Loucy (cell line): ENCODE data around the gene CTNND2.

ENCODE experiments used
- H2AFZ ChIP-seq: fragments of 200-600 bp; sonication (generic); 2 replicates; pipeline ENCODE4 v1.6.0; 2016; ENCODE audit warnings: antibody characterized with exemption, mild to moderate bottlenecking, low read length, moderate library complexity
- H3F3A ChIP-seq: fragments of 200-600 bp; 2 replicates; pipeline ENCODE4 v1.6.0; 2016; ENCODE audit warnings: antibody characterized with exemption, low read depth, mild to moderate bottlenecking
- H3K27me3 ChIP-seq: fragments of 200-600 bp; sonication (generic); 2 replicates; pipeline ENCODE4 v1.6.1; 2014; ENCODE audit warnings: low read length, mild to moderate bottlenecking; ENCODE audit not compliant: insufficient read depth, poor library complexity, severe bottlenecking
- H3K36me3 ChIP-seq: fragments of 200-600 bp; sonication (generic); 2 replicates; pipeline ENCODE4 v1.6.1; 2016; ENCODE audit warnings: low read length; ENCODE audit not compliant: insufficient read depth
- H3K4me1 ChIP-seq: fragments of 200-600 bp; sonication (generic); 2 replicates; pipeline ENCODE4 v1.5.1; 2014; ENCODE audit warnings: low read length, mild to moderate bottlenecking; ENCODE audit not compliant: insufficient read depth, poor library complexity, severe bottlenecking
- H3K4me2 ChIP-seq: fragments of 200-600 bp; sonication (generic); 2 replicates; pipeline ENCODE4 v1.6.0; 2014; ENCODE audit warnings: antibody characterized with exemption, low read length, low read depth, mild to moderate bottlenecking; ENCODE audit not compliant: poor library complexity, severe bottlenecking
- H3K4me3 ChIP-seq: fragments of 200-600 bp; sonication (generic); 2 replicates; pipeline ENCODE4 v1.5.1; 2014; ENCODE audit warnings: low read length, mild to moderate bottlenecking, mixed read lengths; ENCODE audit not compliant: poor library complexity, severe bottlenecking
- H3K79me2 ChIP-seq: fragments of 200-600 bp; sonication (generic); 2 replicates; pipeline ENCODE4 v1.6.1; 2014; ENCODE audit warnings: low read length; ENCODE audit not compliant: insufficient read depth
- H3K9ac ChIP-seq: fragments of 200-600 bp; sonication (generic); 2 replicates; pipeline ENCODE4 v1.6.0; 2014; ENCODE audit warnings: mild to moderate bottlenecking, low read depth, low read length, moderate library complexity; ENCODE audit not compliant: poor library complexity, severe bottlenecking
- H3K9me2 ChIP-seq: fragments of 200-600 bp; sonication (generic); replicated peaks from 2 replicates; pipeline ENCODE4 v1.6.1; 2016; ENCODE audit warnings: low read depth, low read length, mixed read lengths
- H3K9me3 ChIP-seq: fragments of 200-600 bp; sonication (generic); 2 replicates; pipeline ENCODE4 v1.6.1; 2014; ENCODE audit warnings: mild to moderate bottlenecking, antibody characterized with exemption, low read length, low read depth; ENCODE audit not compliant: insufficient read depth
- H4K20me1 ChIP-seq: fragments of 200-600 bp; sonication (generic); 2 replicates; pipeline ENCODE4 v1.6.0; 2014; ENCODE audit warnings: antibody characterized with exemption, low read length, mild to moderate bottlenecking; ENCODE audit not compliant: insufficient read depth, poor library complexity, severe bottlenecking
- EZH2phosphoT487 ChIP-seq: fragments of 200-600 bp; IDR thresholded peaks from 2 replicates; pipeline ENCODE4 v1.6.1; 2018; ENCODE audit warnings: antibody characterized with exemption, mild to moderate bottlenecking, moderate library complexity, borderline replicate concordance
- TF ChIP-seq, protein P1 (sequence below): fragments of 200-600 bp; sonication (generic); conservative IDR thresholded peaks from 2 replicates; pipeline ENCODE4 v1.5.1; 2014; ENCODE audit warnings: mild to moderate bottlenecking, antibody characterized with exemption, low read length

The CTNND2 gene

DNA sequence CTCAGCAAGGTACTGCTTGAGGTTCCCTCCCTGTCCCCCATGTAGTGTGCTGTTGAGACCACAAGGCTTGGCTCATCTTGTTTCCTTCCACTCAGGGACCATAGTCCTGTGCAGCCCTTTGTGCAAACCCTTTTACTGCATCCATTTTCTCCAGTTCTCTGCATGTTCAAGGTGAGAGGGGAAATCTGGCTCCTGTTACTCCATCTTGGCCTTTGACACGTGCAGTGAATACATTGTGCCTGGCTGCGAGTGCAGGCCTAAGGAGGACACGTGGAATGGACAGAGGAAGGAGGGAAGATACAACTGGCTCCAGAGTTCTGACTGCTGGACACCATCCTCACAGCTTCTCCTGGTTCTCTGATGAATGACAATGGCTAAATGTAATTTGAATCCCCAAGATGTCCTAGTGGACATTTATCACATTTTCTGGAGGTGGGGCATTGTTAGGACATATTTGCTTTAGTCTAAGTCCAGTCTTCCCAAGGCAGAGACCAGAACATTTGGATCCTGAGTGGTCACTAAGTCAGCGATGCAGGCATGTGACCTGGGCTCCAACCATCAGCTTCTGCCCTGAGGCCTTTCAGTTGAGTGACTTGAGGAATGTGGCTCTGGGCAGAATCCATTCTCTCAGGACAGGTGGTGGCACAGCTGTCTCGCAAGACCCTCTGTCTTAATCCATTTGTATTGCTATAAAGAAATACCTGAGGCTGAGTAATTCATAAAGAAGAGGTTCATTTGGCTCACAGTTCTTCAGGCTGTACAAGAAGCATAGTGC, 954.2 kb downstream of the CTNND2 start:
- H3K79me2 ChIP-seq: no peaks in the 10 kb centered on the region
- H3K4me2 ChIP-seq: no peak overlapping the region
- no peaks in the 10 kb centered on the region for H3K9me3 ChIP-seq
- H3K36me3 ChIP-seq: no peaks in the 10 kb centered on the region
- no peak for TF ChIP-seq EZH2phosphoT487
- TF ChIP-seq, protein P1, sequence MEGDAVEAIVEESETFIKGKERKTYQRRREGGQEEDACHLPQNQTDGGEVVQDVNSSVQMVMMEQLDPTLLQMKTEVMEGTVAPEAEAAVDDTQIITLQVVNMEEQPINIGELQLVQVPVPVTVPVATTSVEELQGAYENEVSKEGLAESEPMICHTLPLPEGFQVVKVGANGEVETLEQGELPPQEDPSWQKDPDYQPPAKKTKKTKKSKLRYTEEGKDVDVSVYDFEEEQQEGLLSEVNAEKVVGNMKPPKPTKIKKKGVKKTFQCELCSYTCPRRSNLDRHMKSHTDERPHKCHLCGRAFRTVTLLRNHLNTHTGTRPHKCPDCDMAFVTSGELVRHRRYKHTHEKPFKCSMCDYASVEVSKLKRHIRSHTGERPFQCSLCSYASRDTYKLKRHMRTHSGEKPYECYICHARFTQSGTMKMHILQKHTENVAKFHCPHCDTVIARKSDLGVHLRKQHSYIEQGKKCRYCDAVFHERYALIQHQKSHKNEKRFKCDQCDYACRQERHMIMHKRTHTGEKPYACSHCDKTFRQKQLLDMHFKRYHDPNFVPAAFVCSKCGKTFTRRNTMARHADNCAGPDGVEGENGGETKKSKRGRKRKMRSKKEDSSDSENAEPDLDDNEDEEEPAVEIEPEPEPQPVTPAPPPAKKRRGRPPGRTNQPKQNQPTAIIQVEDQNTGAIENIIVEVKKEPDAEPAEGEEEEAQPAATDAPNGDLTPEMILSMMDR: no peak
- H3K9ac ChIP-seq: no peak overlapping the region
- no peaks in the 10 kb centered on the region for H3F3A ChIP-seq
- H4K20me1 ChIP-seq: no peaks in the 10 kb centered on the region
- H3K4me3 ChIP-seq: no peak overlapping the region
- H3K27me3 ChIP-seq: peaks cover 54% of the 10 kb centered on the region
- no peak overlapping the region for H2AFZ ChIP-seq
- H3K4me1 ChIP-seq: peaks cover 5% of the 10 kb centered on the region
- no peaks in the 10 kb centered on the region for H3K9me2 ChIP-seq

DNA sequence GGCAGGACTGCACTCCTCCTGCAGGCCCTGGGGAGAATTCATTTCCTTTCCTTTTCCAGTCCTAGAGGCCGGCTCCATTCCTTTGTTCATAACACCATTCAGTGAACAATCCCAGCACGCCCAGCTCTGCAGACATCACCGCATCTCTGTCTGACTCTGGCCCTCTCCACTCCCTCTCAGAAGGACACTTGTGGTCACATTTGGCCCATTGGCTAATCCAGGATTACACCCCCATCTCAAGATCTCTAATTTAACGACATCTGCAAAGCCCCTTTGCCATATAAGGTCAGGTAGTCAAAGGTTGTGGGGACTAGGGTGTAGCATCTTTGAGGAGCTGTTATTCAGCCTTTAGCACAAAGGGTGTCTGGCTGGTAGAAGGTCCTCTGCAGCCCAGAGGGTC, 958.2 kb downstream of the CTNND2 start:
- Histone ChIP-seq H3K4me3 (no peak overlapping the region), H3F3A (no peaks in the 10 kb centered on the region), H3K27me3 (peaks cover 66% of the 10 kb centered on the region), H3K36me3 (no peaks in the 10 kb centered on the region), H3K4me2 (no peak overlapping the region), H4K20me1 (no peaks in the 10 kb centered on the region), H3K4me1 (peaks cover 5% of the 10 kb centered on the region), H2AFZ (no peak overlapping the region), H3K9me3 (no peaks in the 10 kb centered on the region), H3K79me2 (no peaks in the 10 kb centered on the region), H3K9ac (no peak overlapping the region), H3K9me2 (no peaks in the 10 kb centered on the region)
- no peak for TF ChIP-seq EZH2phosphoT487
- TF ChIP-seq, protein P1: no peak

DNA sequence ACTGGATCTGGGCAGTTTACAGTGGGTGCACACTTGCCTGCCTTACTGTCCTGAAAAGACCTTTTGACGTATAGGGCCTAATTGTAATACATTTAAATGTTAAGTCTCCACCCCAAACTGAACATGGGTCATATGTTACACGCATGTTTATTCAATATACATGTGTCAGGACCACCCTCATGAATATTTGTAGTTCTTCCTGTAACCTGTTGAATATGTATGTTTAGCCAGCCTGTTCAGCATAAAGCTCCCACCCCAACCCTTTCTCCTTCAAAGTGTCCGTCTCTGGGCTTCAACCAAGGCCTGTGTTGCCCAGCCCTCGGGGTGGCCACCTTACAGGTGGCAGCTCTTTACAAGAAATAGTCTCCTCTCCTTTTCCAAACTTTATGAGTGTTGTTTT, 962.3 kb downstream of the CTNND2 start:
- H3K9ac ChIP-seq: no peak overlapping the region
- H3K4me3 ChIP-seq: no peak overlapping the region
- no peak overlapping the region for H2AFZ ChIP-seq

More for the DNA sequence above, 962.3 kb downstream of the CTNND2 start:
- Histone ChIP-seq H3F3A (no peaks in the 10 kb centered on the region), H3K4me1 (no peaks in the 10 kb centered on the region), H3K4me2 (no peak overlapping the region), H3K9me2 (no peaks in the 10 kb centered on the region), H3K27me3 (peaks cover 33% of the 10 kb centered on the region), H3K36me3 (no peaks in the 10 kb centered on the region), H4K20me1 (no peaks in the 10 kb centered on the region), H3K79me2 (no peaks in the 10 kb centered on the region), H3K9me3 (no peaks in the 10 kb centered on the region)
- TF ChIP-seq, protein P1: no peak
- TF ChIP-seq EZH2phosphoT487: no peak
